ENCODE results near the gene CAPRIN2.

Gene CAPRIN2

GRCh38 chr12:30754750-30755394, at the start of gene CAPRIN2:
Gene CAPRIN2, minus strand, starts transcription at chr12:30754951. Its CDS starts 1,431 bp downstream, at chr12:30753520.
- peak; percentile 33 for TF ChIP-seq CTCF (conservative IDR thresholded peaks at IDR 0.05; ENCODE audit: low read depth, low read length)
- peak; percentile 96 for DNase-seq (ENCODE audit: low read depth)
- peak within 1 kb of the TSS; percentile 84 for H3K4me3 ChIP-seq (ENCODE audit: low read depth, low read length)

- peak; percentile 14 for TF ChIP-seq CTCF (conservative IDR thresholded peaks at IDR 0.05; ENCODE audit: low read depth, low read length)
- H3K4me3 ChIP-seq (ENCODE audit: low read depth, low read length), result no peak overlapping the region
- no peak for DNase-seq (ENCODE audit: low read depth)
These were observed 42.9 kb upstream of the CAPRIN2 start for GRCh38 chr12:30797689-30798088.

GRCh38 chr12:30796891-30797371, 42.2 kb upstream of the CAPRIN2 start:
- DNase-seq (ENCODE audit: low read depth), result peak; percentile 39
- TF ChIP-seq CTCF (conservative IDR thresholded peaks at IDR 0.05; ENCODE audit: low read depth, low read length), result no peak
- peak overlapping the region; percentile 75 for H3K4me3 ChIP-seq (ENCODE audit: low read depth, low read length)

- peak overlapping the region; percentile 75 for H3K4me3 ChIP-seq (ENCODE audit: low read depth, low read length)
- no peak for TF ChIP-seq CTCF (conservative IDR thresholded peaks at IDR 0.05; ENCODE audit: low read depth, low read length)
- peak; percentile 62 for DNase-seq (ENCODE audit: low read depth)
These were observed 41.6 kb upstream of the CAPRIN2 start for GRCh38 chr12:30796313-30796780.

- H3K4me3 ChIP-seq (ENCODE audit: low read depth, low read length), result peak overlapping the region; percentile 75
- no peak for TF ChIP-seq CTCF (conservative IDR thresholded peaks at IDR 0.05; ENCODE audit: low read depth, low read length)
- DNase-seq (ENCODE audit: low read depth), result peak; percentile 68
These were observed 40.9 kb upstream of the CAPRIN2 start for GRCh38 chr12:30795410-30796312.

- peak; percentile 91 for DNase-seq (ENCODE audit: low read depth)
- no peak for TF ChIP-seq CTCF (conservative IDR thresholded peaks at IDR 0.05; ENCODE audit: low read depth, low read length)
- peak overlapping the region; percentile 75 for H3K4me3 ChIP-seq (ENCODE audit: low read depth, low read length)
These were observed 40.0 kb upstream of the CAPRIN2 start for GRCh38 chr12:30794591-30795409.
